Putamen (tissue), 1 donor: ENCODE data around the gene PELI2.

Source experiments
- DNase-seq: peaks from one replicate; pipeline ENCODE4 v3.0.0-alpha.2; 2016; ENCODE audit warnings: low spot score

PELI2 gene

GRCh38 chr14:56173365-56173922, 55.2 kb downstream of the PELI2 start:
- no peak for DNase-seq

- no peak for DNase-seq
These were observed 57.6 kb downstream of the PELI2 start for GRCh38 chr14:56175773-56176172.

GRCh38 chr14:56176530-56176929, 58.3 kb downstream of the PELI2 start:
- DNase-seq = no peak

GRCh38 chr14:56177036-56177435, 58.8 kb downstream of the PELI2 start:
- no peak for DNase-seq

GRCh38 chr14:56180754-56181542, 62.7 kb downstream of the PELI2 start:
- no peak for DNase-seq

GRCh38 chr14:56181681-56182085, 63.5 kb downstream of the PELI2 start:
- no peak for DNase-seq

GRCh38 chr14:56182410-56182809, 64.2 kb downstream of the PELI2 start:
- DNase-seq = no peak

- no peak for DNase-seq
These were observed 65.5 kb downstream of the PELI2 start for GRCh38 chr14:56183631-56184157.

GRCh38 chr14:56185992-56186391, 67.8 kb downstream of the PELI2 start:
- peak; percentile 3 for DNase-seq

- no peak for DNase-seq
These were observed 69.5 kb downstream of the PELI2 start for GRCh38 chr14:56187736-56188135.

GRCh38 chr14:56189307-56189706, 71.1 kb downstream of the PELI2 start:
- no peak for DNase-seq

- no peak for DNase-seq
These were observed 75.1 kb downstream of the PELI2 start for GRCh38 chr14:56193347-56193746.

- no peak for DNase-seq
These were observed 75.8 kb downstream of the PELI2 start for GRCh38 chr14:56194042-56194441.

- DNase-seq = no peak
These were observed 77.0 kb downstream of the PELI2 start for GRCh38 chr14:56195223-56195622.

GRCh38 chr14:56195704-56196103, 77.5 kb downstream of the PELI2 start:
- no peak for DNase-seq

GRCh38 chr14:56196274-56196673, 78.1 kb downstream of the PELI2 start:
- DNase-seq = no peak

GRCh38 chr14:56197150-56197549, 78.9 kb downstream of the PELI2 start:
- DNase-seq = no peak

GRCh38 chr14:56198438-56198837, 80.2 kb downstream of the PELI2 start:
- DNase-seq = no peak

- DNase-seq = no peak
These were observed 81.1 kb downstream of the PELI2 start for GRCh38 chr14:56199095-56199981.

GRCh38 chr14:56199982-56200577, 81.9 kb downstream of the PELI2 start:
- DNase-seq = no peak

- DNase-seq = no peak
These were observed 84.0 kb downstream of the PELI2 start for GRCh38 chr14:56202256-56202655.

- DNase-seq = no peak
These were observed 87.7 kb downstream of the PELI2 start for GRCh38 chr14:56205881-56206280.
